Karpas-422 (cell line): ENCODE results near the gene EML3. TPM values are rescaled to one million over a fixed set of nuclear protein-coding genes. Genes with fewer than 3 reads are reported as not detected.
"Not testable (repeated sequence)": the region's sequence is repeated elsewhere in the genome, so short reads cannot be mapped to it uniquely, and the experiment has no call there.

ENCODE experiments used
- DNase-seq: peaks from one replicate; pipeline ENCODE4 v3.0.0-alpha.2; 2015
- H2AFZ ChIP-seq: fragments of 200-600 bp; sonication (generic); 2 replicates; pipeline ENCODE4 v1.6.1; 2014; ENCODE audit warnings: antibody characterized with exemption, low read length, mixed read lengths
- H3K27ac ChIP-seq: fragments of 200-600 bp; sonication (generic); 2 replicates; pipeline ENCODE4 v1.5.1; 2014; ENCODE audit warnings: mild to moderate bottlenecking, low read length, moderate library complexity
- H3K27me3 ChIP-seq: fragments of 200-600 bp; sonication (generic); 2 replicates; pipeline ENCODE4 v1.6.1; 2014; ENCODE audit warnings: low read length, mixed read lengths
- H3K36me3 ChIP-seq: fragments of 200-600 bp; sonication (generic); 2 replicates; pipeline ENCODE4 v1.6.1; 2014; ENCODE audit warnings: low read length, mixed read lengths; ENCODE audit not compliant: insufficient read depth
- H3K4me1 ChIP-seq: fragments of 200-600 bp; sonication (generic); 2 replicates; pipeline ENCODE4 v1.6.1; 2014; ENCODE audit warnings: mild to moderate bottlenecking, low read length, mixed read lengths
- H3K4me2 ChIP-seq: fragments of 200-600 bp; sonication (generic); 2 replicates; pipeline ENCODE4 v1.6.1; 2014; ENCODE audit warnings: low read length, low read depth, mild to moderate bottlenecking; ENCODE audit not compliant: poor library complexity, severe bottlenecking
- H3K4me3 ChIP-seq: fragments of 200-600 bp; sonication (generic); 2 replicates; pipeline ENCODE4 v1.5.1; 2014; ENCODE audit warnings: mild to moderate bottlenecking, antibody characterized with exemption, low read length, mixed read lengths
- H3K79me2 ChIP-seq: fragments of 200-600 bp; sonication (generic); 2 replicates; pipeline ENCODE4 v1.6.1; 2014; ENCODE audit warnings: mild to moderate bottlenecking, low read length, mixed read lengths
- H3K9ac ChIP-seq: fragments of 200-600 bp; sonication (generic); 2 replicates; pipeline ENCODE4 v1.6.0; 2014; ENCODE audit warnings: low read length
- H3K9me2 ChIP-seq: fragments of 200-600 bp; sonication (generic), shearing (Covaris generic); replicated peaks from 2 replicates; pipeline ENCODE4 v1.6.0; 2014; ENCODE audit warnings: mild to moderate bottlenecking, low read length, moderate library complexity; ENCODE audit not compliant: insufficient read depth
- H3K9me3 ChIP-seq: fragments of 300-700, 200-600 bp; sonication (generic); 2 replicates; pipeline ENCODE4 v1.6.1; 2014; ENCODE audit warnings: low read length, mixed read lengths
- H4K20me1 ChIP-seq: fragments of 200-600 bp; sonication (generic); 2 replicates; pipeline ENCODE4 v1.6.1; 2014; ENCODE audit warnings: mild to moderate bottlenecking, antibody characterized with exemption, low read length, low read depth; ENCODE audit not compliant: insufficient read depth
- total RNA-seq: library from RNA; depleted of rRNA; stranded (reverse); fragments of >200 nt; shearing (Covaris generic); gene quantifications from 2 replicates; pipeline ENCODE4 v1.2.3, GENCODE V29; 2014; ENCODE audit warnings: low replicate concordance; rRNA removed

EML3 gene, protein sequence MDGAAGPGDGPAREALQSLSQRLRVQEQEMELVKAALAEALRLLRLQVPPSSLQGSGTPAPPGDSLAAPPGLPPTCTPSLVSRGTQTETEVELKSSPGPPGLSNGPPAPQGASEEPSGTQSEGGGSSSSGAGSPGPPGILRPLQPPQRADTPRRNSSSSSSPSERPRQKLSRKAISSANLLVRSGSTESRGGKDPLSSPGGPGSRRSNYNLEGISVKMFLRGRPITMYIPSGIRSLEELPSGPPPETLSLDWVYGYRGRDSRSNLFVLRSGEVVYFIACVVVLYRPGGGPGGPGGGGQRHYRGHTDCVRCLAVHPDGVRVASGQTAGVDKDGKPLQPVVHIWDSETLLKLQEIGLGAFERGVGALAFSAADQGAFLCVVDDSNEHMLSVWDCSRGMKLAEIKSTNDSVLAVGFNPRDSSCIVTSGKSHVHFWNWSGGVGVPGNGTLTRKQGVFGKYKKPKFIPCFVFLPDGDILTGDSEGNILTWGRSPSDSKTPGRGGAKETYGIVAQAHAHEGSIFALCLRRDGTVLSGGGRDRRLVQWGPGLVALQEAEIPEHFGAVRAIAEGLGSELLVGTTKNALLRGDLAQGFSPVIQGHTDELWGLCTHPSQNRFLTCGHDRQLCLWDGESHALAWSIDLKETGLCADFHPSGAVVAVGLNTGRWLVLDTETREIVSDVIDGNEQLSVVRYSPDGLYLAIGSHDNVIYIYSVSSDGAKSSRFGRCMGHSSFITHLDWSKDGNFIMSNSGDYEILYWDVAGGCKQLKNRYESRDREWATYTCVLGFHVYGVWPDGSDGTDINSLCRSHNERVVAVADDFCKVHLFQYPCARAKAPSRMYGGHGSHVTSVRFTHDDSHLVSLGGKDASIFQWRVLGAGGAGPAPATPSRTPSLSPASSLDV
- total RNA-seq = 21.2 and 22.0 TPM in 2 replicates

DNA sequence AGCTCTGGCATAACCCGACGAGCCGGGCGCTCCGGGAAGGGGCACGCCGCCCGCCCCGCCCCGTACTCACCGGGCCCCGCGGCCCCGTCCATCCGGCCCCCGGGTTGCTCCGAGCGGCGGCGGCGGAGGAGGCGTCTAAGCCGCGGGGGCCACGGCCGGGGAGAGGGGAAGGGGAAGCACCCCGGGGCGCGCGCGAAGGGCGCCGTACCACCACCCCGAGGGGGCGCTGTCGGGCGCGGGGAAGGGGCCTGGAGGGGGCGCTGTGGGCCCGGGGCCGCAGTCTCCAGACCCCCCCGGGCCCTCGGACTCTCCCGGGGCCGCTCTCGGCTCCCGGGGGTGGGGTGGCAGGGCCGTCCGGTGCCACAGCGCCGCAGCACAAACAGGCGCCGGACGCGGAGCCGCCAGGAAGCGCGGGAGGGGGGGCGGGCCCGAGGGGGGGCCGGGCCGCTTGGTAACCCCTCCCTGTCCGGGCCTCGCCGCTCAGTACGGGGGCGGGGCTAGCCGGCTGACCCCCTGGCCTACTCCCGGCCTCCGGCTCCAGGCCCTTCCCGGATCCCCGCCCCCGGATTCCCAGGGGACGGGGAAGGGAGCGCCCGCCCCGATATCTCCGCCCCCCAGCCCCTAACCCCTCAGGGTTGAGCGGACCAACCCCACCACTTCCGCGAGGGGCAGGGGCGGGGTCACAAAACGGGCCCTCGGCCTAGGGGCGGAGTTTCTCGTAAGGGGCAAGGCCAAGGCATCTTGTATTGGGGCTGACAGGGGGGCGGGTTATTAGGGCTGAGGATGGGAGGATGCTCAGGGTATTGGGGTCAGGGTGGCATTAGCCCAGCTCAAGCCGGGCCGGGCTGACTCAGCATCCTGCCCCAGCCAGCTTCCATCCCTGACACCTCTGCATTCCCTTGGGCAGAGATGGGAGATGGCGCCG lies at the start of gene EML3, which contains the start of gene ROM1:
EML3 (minus strand) TSS at position 410 of the 925 bp plus-strand sequence; CDS start at position 92, 318 bp downstream.
ROM1 (plus strand) TSS at position 892 of the 925 bp plus-strand sequence; CDS start at position 917, 25 bp downstream.
- Histone ChIP-seq H3K4me1 (peaks cover 24% of the 10 kb centered on the region), H3K27ac (peak within 1 kb of the TSS; percentile 71), H4K20me1 (peaks cover 10% of the 10 kb centered on the region; the same call in 1 of the 2 replicates), H3K4me3 (peak within 1 kb of the TSS; percentile 87), H2AFZ (peak within 1 kb of the TSS; percentile 99), H3K9me2 (no peaks in the 10 kb centered on the region), H3K9me3 (no peaks in the 10 kb centered on the region), H3K4me2 (peak within 1 kb of the TSS; percentile 80), H3K79me2 (no peaks in the 10 kb centered on the region), H3K36me3 (no peaks in the 10 kb centered on the region), H3K27me3 (no peaks in the 10 kb centered on the region), H3K9ac (peak within 1 kb of the TSS; percentile 86)
- peak; percentile 97 for DNase-seq

DNA sequence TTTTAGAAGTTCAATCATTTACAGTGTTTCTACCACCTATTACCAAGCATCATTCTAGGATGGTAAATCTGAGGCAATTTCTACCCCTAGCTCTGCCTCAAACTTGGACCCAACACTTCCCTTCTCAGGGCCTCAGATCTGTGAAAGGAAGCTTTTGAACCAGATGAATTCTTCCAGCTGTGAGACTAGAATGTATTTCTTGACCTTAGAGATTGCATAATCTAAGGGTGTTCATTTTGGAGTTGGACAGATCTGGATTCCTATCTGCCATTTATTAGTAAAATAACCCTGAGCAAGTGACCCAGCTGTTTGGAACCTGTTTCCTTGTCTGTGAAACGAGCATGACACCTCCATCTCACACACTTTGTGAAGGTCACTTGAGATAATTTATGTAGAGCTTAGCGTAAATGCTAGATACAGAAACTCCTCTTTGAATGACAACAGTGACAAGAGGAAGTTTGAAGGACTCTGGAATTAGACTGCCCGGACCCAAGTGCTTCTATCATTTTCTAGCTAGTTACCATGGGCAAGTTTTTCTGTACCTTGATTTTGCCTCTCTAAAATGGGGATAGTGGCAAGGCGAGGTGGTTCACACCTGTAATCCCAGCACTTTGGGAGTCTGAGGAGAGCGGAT lies 44.3 kb upstream of the EML3 start:
- Histone ChIP-seq H3K4me2 (no peak overlapping the region), H2AFZ (peak overlapping the region; percentile 44; the same call in 1 of the 2 replicates), H3K9me2 (no peaks in the 10 kb centered on the region), H3K27ac (no peak overlapping the region), H3K4me3 (no peak overlapping the region), H3K79me2 (peaks cover 12% of the 10 kb centered on the region), H3K27me3 (no peaks in the 10 kb centered on the region), H3K4me1 (peaks cover 8% of the 10 kb centered on the region), H3K9me3 (no peaks in the 10 kb centered on the region), H3K36me3 (no peaks in the 10 kb centered on the region; the same call in 1 of the 2 replicates), H3K9ac (no peak overlapping the region), H4K20me1 (no peaks in the 10 kb centered on the region)
- DNase-seq = no peak

- no peak overlapping the region for H3K27ac ChIP-seq
- H3K36me3 ChIP-seq = 0 out of 2 replicates have a peak, but pooled peaks cover 3% of the 10 kb centered on the region
- H3K27me3 ChIP-seq = no peaks in the 10 kb centered on the region
- H3K4me3 ChIP-seq = no peak overlapping the region
- H3K4me1 ChIP-seq = peaks cover 15% of the 10 kb centered on the region
- no peaks in the 10 kb centered on the region for H3K9me3 ChIP-seq
- H3K9me2 ChIP-seq = no peaks in the 10 kb centered on the region
- H3K4me2 ChIP-seq = peak overlapping the region; percentile 78
- H3K79me2 ChIP-seq = peaks cover 26% of the 10 kb centered on the region
- H3K9ac ChIP-seq = no peak overlapping the region
- H2AFZ ChIP-seq = 0 out of 2 replicates have a peak overlapping the region, but pooled peaks have one; percentile 20
- H4K20me1 ChIP-seq = no peaks in the 10 kb centered on the region
- DNase-seq = no peak
Observed at GRCh38 chr11:62654297-62654696, 41.7 kb upstream of the EML3 start.

DNA sequence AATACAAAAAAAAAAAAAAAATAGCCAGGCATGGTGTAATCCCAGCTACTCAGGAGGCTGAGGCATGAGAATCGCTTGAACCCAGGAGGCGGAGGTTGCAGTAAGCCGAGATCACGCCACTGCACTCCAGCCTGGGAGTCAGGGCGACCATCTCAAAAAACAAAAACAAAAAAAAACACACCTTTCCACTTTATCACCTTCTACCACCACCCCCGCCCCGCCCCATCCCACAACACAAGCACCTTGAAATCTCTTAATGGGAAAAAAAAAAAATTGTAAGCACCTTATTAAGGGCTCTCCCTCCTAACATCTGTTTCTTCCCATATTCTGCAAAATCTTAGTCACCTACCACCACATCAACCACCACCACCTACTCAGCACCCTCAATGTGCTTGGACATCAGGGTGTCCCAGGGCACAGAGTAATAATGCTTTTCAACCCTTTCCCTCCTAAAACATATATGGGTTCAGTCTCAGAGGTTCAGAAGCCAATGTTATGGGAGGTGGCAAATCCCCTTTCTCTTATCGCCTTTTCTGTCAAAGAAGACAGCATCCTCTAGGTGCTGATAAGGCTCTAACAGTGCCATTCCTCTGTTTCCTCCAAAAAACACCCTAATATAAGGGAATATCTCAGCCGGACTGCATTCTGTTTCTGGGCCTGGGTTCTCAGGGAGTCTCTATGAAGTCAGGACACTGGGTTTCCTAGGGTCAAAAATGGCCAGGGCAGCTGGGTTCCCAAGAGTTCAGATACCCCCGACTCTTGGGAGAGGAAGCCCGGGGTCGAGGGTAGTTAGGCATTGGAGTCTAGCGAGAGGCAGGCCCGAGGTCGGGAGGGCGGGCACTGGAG lies 39.8 kb upstream of the EML3 start:
- H3K4me3 ChIP-seq = peak overlapping the region; percentile 79
- 0 out of 2 replicates have a peak, but pooled peaks cover 3% of the 10 kb centered on the region for H3K36me3 ChIP-seq
- peak overlapping the region; percentile 82 for H3K9ac ChIP-seq
- H2AFZ ChIP-seq = no peak overlapping the region
- no peaks in the 10 kb centered on the region for H3K9me2 ChIP-seq
- H3K27me3 ChIP-seq = no peaks in the 10 kb centered on the region
- H3K4me2 ChIP-seq = peak overlapping the region; percentile 78
- H3K4me1 ChIP-seq = peaks cover 15% of the 10 kb centered on the region
- H3K27ac ChIP-seq = no peak overlapping the region
- no peak for DNase-seq
- H4K20me1 ChIP-seq = no peaks in the 10 kb centered on the region
- H3K79me2 ChIP-seq = peaks cover 26% of the 10 kb centered on the region
- H3K9me3 ChIP-seq = no peaks in the 10 kb centered on the region

- DNase-seq, H4K20me1 ChIP-seq, H3K36me3 ChIP-seq, H3K9me2 ChIP-seq, H3K9ac ChIP-seq, H3K4me2 ChIP-seq, H3K9me3 ChIP-seq, H3K4me3 ChIP-seq, H3K27me3 ChIP-seq, H2AFZ ChIP-seq, H3K27ac ChIP-seq: not testable (repeated sequence)
- Histone ChIP-seq H3K79me2 (peaks cover 37% of the 10 kb centered on the region), H3K4me1 (peaks cover 24% of the 10 kb centered on the region)
Observed at GRCh38 chr11:62650283-62650682, 37.7 kb upstream of the EML3 start.

DNA sequence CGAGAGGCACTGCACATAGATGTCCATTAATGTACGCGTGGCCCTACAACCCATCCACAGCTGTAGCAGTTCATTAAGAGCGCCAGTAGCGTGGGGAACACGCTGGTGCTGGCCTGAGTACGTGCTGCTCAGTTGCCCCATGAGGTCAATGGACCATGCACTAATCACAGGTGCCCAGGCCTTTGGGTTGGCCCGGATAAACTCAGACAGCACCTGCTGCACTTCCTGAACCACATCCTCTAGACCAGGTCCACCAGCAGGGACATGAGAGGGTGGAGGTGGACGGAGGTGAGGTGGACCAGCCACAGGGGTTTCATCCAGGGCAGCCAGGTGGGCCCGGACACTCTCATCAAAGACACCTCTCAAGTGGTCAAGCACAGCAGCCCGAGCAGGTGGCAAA lies 36.9 kb upstream of the EML3 start:
- Histone ChIP-seq H3K79me2 (peaks cover 45% of the 10 kb centered on the region), H3K27ac (no peak overlapping the region), H3K4me2 (no peak overlapping the region), H3K27me3 (no peaks in the 10 kb centered on the region), H3K9ac (no peak overlapping the region), H3K36me3 (peaks cover 4% of the 10 kb centered on the region; the same call in 1 of the 2 replicates), H3K9me2 (no peaks in the 10 kb centered on the region), H3K4me1 (peaks cover 30% of the 10 kb centered on the region), H3K4me3 (no peak overlapping the region), H2AFZ (no peak overlapping the region), H4K20me1 (peaks cover 5% of the 10 kb centered on the region), H3K9me3 (no peaks in the 10 kb centered on the region)
- no peak for DNase-seq
